Neural cell (in vitro differentiated cells): ENCODE measurements around the gene CASP2.

Experiments
- EP300 ChIP-seq: fragments of 450-650 bp; conservative IDR thresholded peaks from 2 replicates; pipeline ENCODE4 v1.6.1; 2014; ENCODE audit warnings: antibody characterized with exemption, mild to moderate bottlenecking, moderate library complexity; ENCODE audit not compliant: poor library complexity, severe bottlenecking
- EZH2 ChIP-seq: fragments of 200-600, 300-800 bp; shearing (Covaris generic), sonication (generic); IDR thresholded peaks from 2 replicates; pipeline ENCODE4 v1.6.1; 2014; ENCODE audit warnings: antibody characterized with exemption, low read length, borderline replicate concordance, mild to moderate bottlenecking; ENCODE audit not compliant: insufficient read depth, poor library complexity, severe bottlenecking
- MXI1 ChIP-seq: fragments of 450-650 bp; conservative IDR thresholded peaks from 2 replicates; pipeline ENCODE4 v1.6.1; 2014; ENCODE audit warnings: antibody characterized with exemption, mild to moderate bottlenecking; ENCODE audit not compliant: poor library complexity, severe bottlenecking
- POLR2AphosphoS5 ChIP-seq: IDR thresholded peaks from 2 replicates; pipeline ENCODE4 v1.6.1; 2012
- RAD21 ChIP-seq: fragments of 450-650 bp; conservative IDR thresholded peaks from 2 replicates; pipeline ENCODE4 v1.6.1; 2014; ENCODE audit warnings: antibody characterized with exemption, mild to moderate bottlenecking, moderate library complexity
- SMC3 ChIP-seq: fragments of 450-650 bp; conservative IDR thresholded peaks from 2 replicates; pipeline ENCODE4 v1.6.1; 2014; ENCODE audit warnings: antibody characterized with exemption, mild to moderate bottlenecking, moderate library complexity; ENCODE audit not compliant: poor library complexity
- TF ChIP-seq, protein P1 (sequence below): fragments of 450-650 bp; IDR thresholded peaks from 2 replicates; pipeline ENCODE4 v1.5.1; 2014; ENCODE audit warnings: antibody characterized with exemption, mild to moderate bottlenecking, moderate library complexity; ENCODE audit not compliant: poor library complexity, severe bottlenecking
- TF ChIP-seq, protein P2 (sequence below): IDR thresholded peaks from 2 replicates; pipeline ENCODE4 v1.6.1; 2012; ENCODE audit warnings: borderline replicate concordance

DNA sequence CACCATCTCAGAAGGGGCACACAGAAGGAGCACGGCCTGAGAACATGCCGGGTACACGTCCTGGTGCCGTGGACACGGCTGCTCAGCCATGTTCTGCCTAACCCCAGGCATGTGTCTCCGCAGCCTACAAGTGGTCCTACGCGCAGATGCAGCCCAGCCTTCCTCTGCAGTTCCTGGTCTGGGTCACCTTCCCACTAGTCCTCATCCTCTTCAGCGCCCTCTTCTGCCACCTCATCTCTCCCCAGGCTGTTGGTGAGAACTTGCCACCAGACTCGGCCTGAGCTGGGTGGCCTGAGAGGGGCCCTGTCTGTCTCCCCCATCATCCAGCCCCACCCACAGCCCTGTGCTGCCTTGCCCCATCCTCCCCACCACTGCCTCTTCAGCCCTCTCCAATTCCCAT lies 33.1 kb downstream of the CASP2 start:
- TF ChIP-seq SMC3 (no peak), EP300 (no peak), POLR2AphosphoS5 (no peak), RAD21 (no peak), MXI1 (no peak), EZH2 (no peak)
- TF ChIP-seq, protein P1, sequence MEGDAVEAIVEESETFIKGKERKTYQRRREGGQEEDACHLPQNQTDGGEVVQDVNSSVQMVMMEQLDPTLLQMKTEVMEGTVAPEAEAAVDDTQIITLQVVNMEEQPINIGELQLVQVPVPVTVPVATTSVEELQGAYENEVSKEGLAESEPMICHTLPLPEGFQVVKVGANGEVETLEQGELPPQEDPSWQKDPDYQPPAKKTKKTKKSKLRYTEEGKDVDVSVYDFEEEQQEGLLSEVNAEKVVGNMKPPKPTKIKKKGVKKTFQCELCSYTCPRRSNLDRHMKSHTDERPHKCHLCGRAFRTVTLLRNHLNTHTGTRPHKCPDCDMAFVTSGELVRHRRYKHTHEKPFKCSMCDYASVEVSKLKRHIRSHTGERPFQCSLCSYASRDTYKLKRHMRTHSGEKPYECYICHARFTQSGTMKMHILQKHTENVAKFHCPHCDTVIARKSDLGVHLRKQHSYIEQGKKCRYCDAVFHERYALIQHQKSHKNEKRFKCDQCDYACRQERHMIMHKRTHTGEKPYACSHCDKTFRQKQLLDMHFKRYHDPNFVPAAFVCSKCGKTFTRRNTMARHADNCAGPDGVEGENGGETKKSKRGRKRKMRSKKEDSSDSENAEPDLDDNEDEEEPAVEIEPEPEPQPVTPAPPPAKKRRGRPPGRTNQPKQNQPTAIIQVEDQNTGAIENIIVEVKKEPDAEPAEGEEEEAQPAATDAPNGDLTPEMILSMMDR, result no peak
- TF ChIP-seq, protein P2, sequence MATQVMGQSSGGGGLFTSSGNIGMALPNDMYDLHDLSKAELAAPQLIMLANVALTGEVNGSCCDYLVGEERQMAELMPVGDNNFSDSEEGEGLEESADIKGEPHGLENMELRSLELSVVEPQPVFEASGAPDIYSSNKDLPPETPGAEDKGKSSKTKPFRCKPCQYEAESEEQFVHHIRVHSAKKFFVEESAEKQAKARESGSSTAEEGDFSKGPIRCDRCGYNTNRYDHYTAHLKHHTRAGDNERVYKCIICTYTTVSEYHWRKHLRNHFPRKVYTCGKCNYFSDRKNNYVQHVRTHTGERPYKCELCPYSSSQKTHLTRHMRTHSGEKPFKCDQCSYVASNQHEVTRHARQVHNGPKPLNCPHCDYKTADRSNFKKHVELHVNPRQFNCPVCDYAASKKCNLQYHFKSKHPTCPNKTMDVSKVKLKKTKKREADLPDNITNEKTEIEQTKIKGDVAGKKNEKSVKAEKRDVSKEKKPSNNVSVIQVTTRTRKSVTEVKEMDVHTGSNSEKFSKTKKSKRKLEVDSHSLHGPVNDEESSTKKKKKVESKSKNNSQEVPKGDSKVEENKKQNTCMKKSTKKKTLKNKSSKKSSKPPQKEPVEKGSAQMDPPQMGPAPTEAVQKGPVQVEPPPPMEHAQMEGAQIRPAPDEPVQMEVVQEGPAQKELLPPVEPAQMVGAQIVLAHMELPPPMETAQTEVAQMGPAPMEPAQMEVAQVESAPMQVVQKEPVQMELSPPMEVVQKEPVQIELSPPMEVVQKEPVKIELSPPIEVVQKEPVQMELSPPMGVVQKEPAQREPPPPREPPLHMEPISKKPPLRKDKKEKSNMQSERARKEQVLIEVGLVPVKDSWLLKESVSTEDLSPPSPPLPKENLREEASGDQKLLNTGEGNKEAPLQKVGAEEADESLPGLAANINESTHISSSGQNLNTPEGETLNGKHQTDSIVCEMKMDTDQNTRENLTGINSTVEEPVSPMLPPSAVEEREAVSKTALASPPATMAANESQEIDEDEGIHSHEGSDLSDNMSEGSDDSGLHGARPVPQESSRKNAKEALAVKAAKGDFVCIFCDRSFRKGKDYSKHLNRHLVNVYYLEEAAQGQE, result no peak
